HG03571 (cell line): ENCODE results near the gene CHRM1.

Experiments used
- ATAC-seq: cut with Tn5 transposase; IDR thresholded peaks from one replicate; pipeline ENCODE4 v1.9.1; 2021; ENCODE audit not compliant: unreplicated experiment

CHRM1 gene

DNA sequence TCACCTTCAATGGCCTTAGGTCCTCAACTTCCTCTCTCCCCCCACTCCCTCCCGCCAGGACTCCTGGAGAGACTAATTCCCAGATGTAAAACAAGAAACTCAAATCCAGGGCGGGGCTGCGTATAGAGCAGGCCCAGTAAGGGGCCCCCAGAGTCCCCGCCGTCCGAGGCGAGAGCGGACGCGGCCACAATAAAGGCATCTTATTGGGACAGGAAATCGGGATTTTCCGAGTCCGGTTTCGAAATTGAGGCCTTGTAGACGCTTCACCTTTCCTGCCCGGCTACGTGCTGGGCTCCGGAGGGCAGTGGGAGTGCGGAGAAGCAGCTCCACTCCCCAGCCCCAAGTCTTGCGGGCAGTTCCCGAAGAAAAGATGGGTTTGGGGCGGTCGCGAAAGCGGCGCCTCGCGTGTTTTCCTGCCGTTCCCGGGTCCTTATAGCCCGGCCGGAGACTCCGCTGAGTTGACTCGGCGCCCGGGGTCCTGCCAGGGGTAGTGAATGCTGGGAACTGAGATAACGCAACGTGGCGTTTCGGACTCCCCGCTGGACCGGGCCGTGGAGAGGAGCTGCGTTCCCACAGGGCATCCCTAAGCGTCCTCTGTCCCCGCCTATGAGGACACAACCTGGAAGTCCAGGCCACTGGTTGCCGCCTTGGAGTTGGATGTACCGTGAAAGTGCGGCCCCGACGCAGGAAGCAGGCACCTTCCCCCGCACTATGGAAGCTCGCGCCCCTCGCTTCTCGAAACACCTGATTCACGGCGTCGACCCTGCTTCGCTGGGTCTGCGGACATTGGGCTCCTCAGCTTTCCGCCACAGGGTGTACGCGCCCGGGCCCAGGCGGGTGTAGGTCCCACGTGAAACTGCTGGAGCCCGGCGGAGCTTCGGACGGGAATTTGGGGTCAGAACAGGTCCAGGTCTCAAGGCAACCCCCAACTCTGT lies 4.8 kb upstream of the CHRM1 start:
- no peak for ATAC-seq

DNA sequence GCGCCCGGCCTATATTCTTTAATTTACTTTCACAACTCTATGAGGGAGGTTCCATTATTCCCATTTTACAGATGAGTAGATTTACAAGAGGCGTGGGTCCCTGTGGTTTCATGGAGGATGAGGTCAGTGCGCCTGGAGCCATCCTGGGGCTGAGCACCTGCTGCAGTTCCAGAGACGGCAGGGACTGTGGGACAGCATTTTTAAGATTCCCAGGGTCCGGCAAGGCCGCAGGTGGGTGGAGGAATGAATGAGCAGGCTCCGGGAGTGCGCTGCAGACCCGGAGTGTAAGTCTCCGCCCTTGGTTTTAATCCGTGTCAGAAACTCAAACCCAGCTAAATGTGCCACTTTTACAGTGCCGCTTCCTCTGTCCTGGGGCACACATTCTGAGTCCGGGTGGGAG lies 4.1 kb upstream of the CHRM1 start:
- ATAC-seq, result no peak

GRCh38 chr11:62923601-62924411 lies 2.6 kb upstream of the CHRM1 start:
- ATAC-seq, result no peak

- ATAC-seq, result no peak
These were observed 1.7 kb upstream of the CHRM1 start for GRCh38 chr11:62922653-62923431.

DNA sequence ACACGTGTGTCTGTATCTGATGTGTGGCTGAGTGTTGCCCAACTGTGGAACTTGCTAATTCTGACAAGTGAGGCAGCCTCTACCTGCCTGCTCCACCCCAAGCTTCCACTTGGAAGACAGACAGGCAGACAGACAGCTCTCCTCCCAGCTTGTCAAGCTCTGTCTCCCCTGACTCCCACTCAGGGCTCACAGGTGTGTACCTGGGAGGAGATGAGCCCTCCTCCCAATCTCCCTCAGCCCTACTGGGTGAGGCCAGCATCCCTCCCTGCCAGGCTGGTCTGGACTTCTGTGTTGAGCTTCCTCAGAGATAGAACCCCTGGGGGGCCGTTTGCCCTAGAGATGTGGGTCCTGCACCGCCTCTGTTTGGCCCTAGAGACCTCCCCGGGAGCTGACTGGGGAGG lies 1.0 kb upstream of the CHRM1 start:
- ATAC-seq, result no peak

GRCh38 chr11:62921573-62922188 lies 518 bp upstream of the CHRM1 start:
- ATAC-seq, result no peak

DNA sequence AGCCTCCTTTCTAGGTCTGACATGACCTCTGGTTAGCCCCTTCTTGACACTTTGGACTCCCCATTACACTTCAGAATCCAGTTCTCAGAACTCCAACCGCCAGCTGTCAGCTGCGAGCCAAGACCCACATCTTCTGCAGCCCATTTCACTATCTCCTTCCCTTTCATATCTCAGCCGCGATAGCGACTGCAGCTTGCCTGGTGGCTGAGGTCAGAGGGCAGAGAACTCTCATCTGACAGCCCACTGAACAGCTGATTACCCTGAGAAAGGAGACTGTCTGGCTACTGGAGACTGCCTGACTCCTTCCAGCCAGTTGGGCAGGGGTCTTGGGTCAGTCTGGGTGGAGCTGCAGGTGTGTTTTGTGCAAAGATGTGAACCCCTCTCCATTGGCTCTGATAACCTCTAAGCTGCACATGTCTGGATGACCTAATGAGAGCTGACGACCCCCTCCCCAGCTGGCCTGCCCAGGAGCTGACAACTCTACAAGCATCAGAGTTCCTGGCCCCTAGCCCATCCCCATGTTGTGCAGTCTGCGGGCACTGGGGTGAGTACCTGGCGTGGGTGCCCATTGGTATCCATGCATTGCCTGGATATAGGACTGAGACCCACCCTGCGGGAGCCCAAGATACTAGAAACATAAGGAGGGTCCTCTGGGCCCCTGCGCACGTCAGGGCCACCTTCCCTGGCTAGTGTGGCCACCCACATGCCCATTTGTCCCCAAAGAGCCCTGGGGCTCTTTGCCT lies 1.1 kb downstream of the CHRM1 start:
- ATAC-seq, result no peak

DNA sequence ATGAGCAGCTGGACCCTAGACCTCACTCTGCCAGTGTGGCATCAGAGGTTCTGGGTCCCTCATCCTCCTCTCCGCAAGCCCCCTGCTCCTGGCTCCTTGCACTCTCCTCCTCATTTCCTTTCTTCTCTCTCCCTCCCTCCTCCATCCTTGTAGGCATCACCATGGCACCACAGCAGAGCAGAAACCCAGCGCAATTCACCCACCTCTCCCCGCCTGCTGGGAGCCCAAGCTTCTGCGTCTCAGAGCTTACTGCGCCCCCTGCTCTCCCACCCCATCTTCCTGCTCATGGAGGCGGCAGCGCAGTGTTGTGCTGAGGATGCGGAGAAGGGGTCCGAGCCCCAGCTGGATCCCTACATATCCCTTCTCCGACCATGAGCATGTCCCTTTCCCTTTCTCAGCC lies 1.7 kb downstream of the CHRM1 start:
- ATAC-seq, result no peak

GRCh38 chr11:62918531-62918930 lies 2.6 kb downstream of the CHRM1 start:
- ATAC-seq, result no peak

- ATAC-seq, result no peak
These were observed 3.2 kb downstream of the CHRM1 start for GRCh38 chr11:62917906-62918502.

- ATAC-seq, result no peak
These were observed 6.7 kb downstream of the CHRM1 start for GRCh38 chr11:62914416-62914815.

GRCh38 chr11:62912268-62912667 lies 8.9 kb downstream of the CHRM1 start:
- no peak for ATAC-seq

- no peak for ATAC-seq
These were observed 9.7 kb downstream of the CHRM1 start for GRCh38 chr11:62911137-62912130.

- no peak for ATAC-seq
These were observed 10.9 kb downstream of the CHRM1 start for GRCh38 chr11:62910141-62910882.

GRCh38 chr11:62909107-62909894 lies 11.9 kb downstream of the CHRM1 start:
- ATAC-seq, result no peak

GRCh38 chr11:62908468-62909072 lies 12.6 kb downstream of the CHRM1 start:
- ATAC-seq, result no peak
